Karpas-422 (cell line): ENCODE measurements around the gene SDR42E2. TPM values are rescaled to one million over a fixed set of nuclear protein-coding genes. Genes with fewer than 3 reads are reported as not detected.
A peak's percentile ranks its signal among the peaks of the same experiment; 100 is the strongest.

ENCODE experiments used
- DNase-seq: peaks from one replicate; pipeline ENCODE4 v3.0.0-alpha.2; 2015
- H2AFZ ChIP-seq: fragments of 200-600 bp; sonication (generic); 2 replicates; pipeline ENCODE4 v1.6.1; 2014; ENCODE audit warnings: antibody characterized with exemption, low read length, mixed read lengths
- H3K27ac ChIP-seq: fragments of 200-600 bp; sonication (generic); 2 replicates; pipeline ENCODE4 v1.5.1; 2014; ENCODE audit warnings: mild to moderate bottlenecking, low read length, moderate library complexity
- H3K27me3 ChIP-seq: fragments of 200-600 bp; sonication (generic); 2 replicates; pipeline ENCODE4 v1.6.1; 2014; ENCODE audit warnings: low read length, mixed read lengths
- H3K36me3 ChIP-seq: fragments of 200-600 bp; sonication (generic); 2 replicates; pipeline ENCODE4 v1.6.1; 2014; ENCODE audit warnings: low read length, mixed read lengths; ENCODE audit not compliant: insufficient read depth
- H3K4me1 ChIP-seq: fragments of 200-600 bp; sonication (generic); 2 replicates; pipeline ENCODE4 v1.6.1; 2014; ENCODE audit warnings: mild to moderate bottlenecking, low read length, mixed read lengths
- H3K4me2 ChIP-seq: fragments of 200-600 bp; sonication (generic); 2 replicates; pipeline ENCODE4 v1.6.1; 2014; ENCODE audit warnings: low read length, low read depth, mild to moderate bottlenecking; ENCODE audit not compliant: poor library complexity, severe bottlenecking
- H3K4me3 ChIP-seq: fragments of 200-600 bp; sonication (generic); 2 replicates; pipeline ENCODE4 v1.5.1; 2014; ENCODE audit warnings: mild to moderate bottlenecking, antibody characterized with exemption, low read length, mixed read lengths
- H3K79me2 ChIP-seq: fragments of 200-600 bp; sonication (generic); 2 replicates; pipeline ENCODE4 v1.6.1; 2014; ENCODE audit warnings: mild to moderate bottlenecking, low read length, mixed read lengths
- H3K9ac ChIP-seq: fragments of 200-600 bp; sonication (generic); 2 replicates; pipeline ENCODE4 v1.6.0; 2014; ENCODE audit warnings: low read length
- H3K9me2 ChIP-seq: fragments of 200-600 bp; sonication (generic), shearing (Covaris generic); replicated peaks from 2 replicates; pipeline ENCODE4 v1.6.0; 2014; ENCODE audit warnings: mild to moderate bottlenecking, low read length, moderate library complexity; ENCODE audit not compliant: insufficient read depth
- H3K9me3 ChIP-seq: fragments of 300-700, 200-600 bp; sonication (generic); 2 replicates; pipeline ENCODE4 v1.6.1; 2014; ENCODE audit warnings: low read length, mixed read lengths
- H4K20me1 ChIP-seq: fragments of 200-600 bp; sonication (generic); 2 replicates; pipeline ENCODE4 v1.6.1; 2014; ENCODE audit warnings: mild to moderate bottlenecking, antibody characterized with exemption, low read length, low read depth; ENCODE audit not compliant: insufficient read depth
- total RNA-seq: library from RNA; depleted of rRNA; stranded (reverse); fragments of >200 nt; shearing (Covaris generic); gene quantifications from 2 replicates; pipeline ENCODE4 v1.2.3, GENCODE V29; 2014; ENCODE audit warnings: low replicate concordance

SDR42E2 gene
- total RNA-seq, 1 experiment from 2014 or later = not detected

DNA sequence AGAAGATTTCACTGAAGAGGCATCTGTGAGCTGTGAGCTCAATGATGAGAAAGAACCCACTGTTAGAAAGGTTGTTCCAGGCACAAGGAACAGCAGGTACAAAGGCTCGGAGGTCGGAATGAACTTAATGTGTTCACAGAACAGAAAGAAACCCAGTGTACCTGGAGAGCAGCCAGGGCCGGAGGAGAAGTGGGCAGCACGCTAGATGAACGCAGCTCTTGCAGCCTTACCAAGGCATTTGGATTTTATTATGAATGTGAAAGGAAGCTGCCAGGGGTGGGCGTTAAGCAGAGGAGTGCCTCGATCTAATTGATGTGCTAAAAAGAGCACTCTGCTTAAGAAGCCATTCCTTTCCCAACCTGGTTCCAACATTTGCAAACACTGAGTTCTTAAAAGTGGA is 62.8 kb downstream of the SDR42E2 start:
- Histone ChIP-seq H3K9ac (no peak overlapping the region), H3K4me3 (no peak overlapping the region), H3K9me2 (no peaks in the 10 kb centered on the region), H3K27me3 (no peaks in the 10 kb centered on the region), H4K20me1 (no peaks in the 10 kb centered on the region), H3K4me2 (no peak overlapping the region), H3K27ac (no peak overlapping the region), H3K79me2 (peaks cover 45% of the 10 kb centered on the region), H2AFZ (no peak overlapping the region), H3K36me3 (no peaks in the 10 kb centered on the region), H3K4me1 (no peaks in the 10 kb centered on the region), H3K9me3 (no peaks in the 10 kb centered on the region)
- DNase-seq = no peak

DNA sequence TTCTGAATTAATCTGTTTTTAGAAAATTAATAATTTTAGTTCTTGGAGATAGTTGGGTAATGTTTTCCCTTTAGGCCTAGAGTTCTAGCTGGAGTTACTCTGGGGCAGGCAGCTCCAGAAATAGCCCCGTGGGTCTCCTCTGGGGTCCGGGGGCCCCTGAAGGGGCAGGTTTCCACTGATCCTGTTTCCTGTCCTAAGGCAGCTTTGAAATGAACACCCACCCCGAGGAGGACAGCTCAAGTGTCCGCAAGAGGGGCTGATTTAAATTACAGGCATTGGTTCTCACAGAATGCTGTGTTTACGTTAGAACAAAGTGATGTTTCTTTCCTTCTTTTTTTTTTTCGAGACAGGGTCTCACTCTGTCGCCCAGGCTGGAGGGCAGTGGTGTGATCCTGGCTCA is 67.6 kb downstream of the SDR42E2 start:
- no peak overlapping the region for H3K4me2 ChIP-seq
- H3K27me3 ChIP-seq = no peaks in the 10 kb centered on the region
- no peaks in the 10 kb centered on the region for H3K9me2 ChIP-seq
- no peak overlapping the region for H2AFZ ChIP-seq
- no peak for DNase-seq
- no peak overlapping the region for H3K4me3 ChIP-seq
- no peaks in the 10 kb centered on the region for H3K4me1 ChIP-seq
- H3K79me2 ChIP-seq = peaks cover 23% of the 10 kb centered on the region
- H4K20me1 ChIP-seq = no peaks in the 10 kb centered on the region
- no peaks in the 10 kb centered on the region for H3K9me3 ChIP-seq
- no peak overlapping the region for H3K9ac ChIP-seq
- no peak overlapping the region for H3K27ac ChIP-seq
- no peaks in the 10 kb centered on the region; the same call in 1 of the 2 replicates for H3K36me3 ChIP-seq

DNA sequence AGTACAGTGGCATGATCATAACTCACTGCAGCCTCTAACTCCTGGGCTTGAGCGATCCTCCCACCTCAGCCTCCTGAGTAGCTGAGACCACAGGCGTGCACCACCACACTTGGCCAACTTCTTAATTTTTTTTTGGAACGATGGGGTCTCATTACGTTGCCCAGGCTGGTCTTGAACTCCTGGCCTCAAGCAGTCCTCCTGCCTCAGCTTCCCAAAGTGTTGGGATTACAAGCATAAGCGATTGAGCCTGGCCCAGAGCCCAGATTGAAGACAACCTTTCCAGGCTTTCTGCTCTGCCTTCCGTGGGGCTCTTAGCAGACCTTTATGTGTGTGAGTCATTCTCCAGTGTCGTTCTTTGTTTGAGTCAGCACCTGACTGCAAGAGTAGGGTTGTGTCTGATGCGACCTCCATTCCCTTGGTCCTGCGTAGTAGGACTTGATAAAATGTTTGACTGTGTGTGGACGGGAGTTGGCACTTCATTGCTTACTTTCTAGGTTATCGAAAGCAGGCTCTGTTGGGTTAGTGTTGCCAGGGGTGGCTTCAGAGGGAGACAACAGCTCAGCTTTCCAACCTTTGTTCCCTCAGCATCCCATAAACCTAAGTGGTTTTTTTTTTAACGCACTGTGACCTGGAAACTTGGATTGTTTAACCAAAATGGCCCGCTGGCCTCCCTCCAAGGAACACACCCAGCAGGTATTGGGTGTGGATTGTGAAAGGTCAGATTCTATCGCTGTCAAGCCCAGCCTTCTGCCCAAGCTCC is 70.2 kb downstream of the SDR42E2 start:
- Histone ChIP-seq H3K9me3 (no peaks in the 10 kb centered on the region), H3K4me3 (no peak overlapping the region), H3K27me3 (no peaks in the 10 kb centered on the region), H3K4me1 (no peaks in the 10 kb centered on the region), H3K9me2 (no peaks in the 10 kb centered on the region), H3K9ac (no peak overlapping the region), H3K4me2 (no peak overlapping the region), H4K20me1 (no peaks in the 10 kb centered on the region), H3K79me2 (peaks cover 27% of the 10 kb centered on the region), H2AFZ (no peak overlapping the region), H3K36me3 (peaks cover 4% of the 10 kb centered on the region; the same call in 1 of the 2 replicates), H3K27ac (no peak overlapping the region)
- DNase-seq = no peak

DNA sequence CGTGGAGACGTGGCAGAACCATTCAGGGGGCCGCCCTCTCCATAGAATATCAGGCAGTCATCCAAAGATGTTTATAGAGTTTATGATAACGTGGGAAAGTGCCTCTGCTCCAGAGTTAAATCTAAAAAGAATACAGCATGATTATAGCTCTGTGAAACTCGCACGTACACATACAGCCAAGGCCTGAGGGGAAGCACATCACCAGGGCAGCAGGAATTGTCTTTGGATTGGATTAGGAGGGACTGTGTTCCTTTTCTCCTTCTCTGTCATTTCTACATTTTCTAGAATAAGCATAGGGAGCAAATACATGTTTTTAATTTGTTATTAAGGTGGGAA is 70.7 kb downstream of the SDR42E2 start:
- Histone ChIP-seq H3K9me2 (no peaks in the 10 kb centered on the region), H3K9me3 (no peaks in the 10 kb centered on the region), H3K27ac (no peak overlapping the region), H3K36me3 (peaks cover 4% of the 10 kb centered on the region; the same call in 1 of the 2 replicates), H3K4me3 (no peak overlapping the region), H4K20me1 (no peaks in the 10 kb centered on the region), H3K27me3 (no peaks in the 10 kb centered on the region), H3K79me2 (peaks cover 30% of the 10 kb centered on the region), H3K4me2 (no peak overlapping the region), H3K4me1 (no peaks in the 10 kb centered on the region), H2AFZ (no peak overlapping the region), H3K9ac (no peak overlapping the region)
- no peak for DNase-seq

DNA sequence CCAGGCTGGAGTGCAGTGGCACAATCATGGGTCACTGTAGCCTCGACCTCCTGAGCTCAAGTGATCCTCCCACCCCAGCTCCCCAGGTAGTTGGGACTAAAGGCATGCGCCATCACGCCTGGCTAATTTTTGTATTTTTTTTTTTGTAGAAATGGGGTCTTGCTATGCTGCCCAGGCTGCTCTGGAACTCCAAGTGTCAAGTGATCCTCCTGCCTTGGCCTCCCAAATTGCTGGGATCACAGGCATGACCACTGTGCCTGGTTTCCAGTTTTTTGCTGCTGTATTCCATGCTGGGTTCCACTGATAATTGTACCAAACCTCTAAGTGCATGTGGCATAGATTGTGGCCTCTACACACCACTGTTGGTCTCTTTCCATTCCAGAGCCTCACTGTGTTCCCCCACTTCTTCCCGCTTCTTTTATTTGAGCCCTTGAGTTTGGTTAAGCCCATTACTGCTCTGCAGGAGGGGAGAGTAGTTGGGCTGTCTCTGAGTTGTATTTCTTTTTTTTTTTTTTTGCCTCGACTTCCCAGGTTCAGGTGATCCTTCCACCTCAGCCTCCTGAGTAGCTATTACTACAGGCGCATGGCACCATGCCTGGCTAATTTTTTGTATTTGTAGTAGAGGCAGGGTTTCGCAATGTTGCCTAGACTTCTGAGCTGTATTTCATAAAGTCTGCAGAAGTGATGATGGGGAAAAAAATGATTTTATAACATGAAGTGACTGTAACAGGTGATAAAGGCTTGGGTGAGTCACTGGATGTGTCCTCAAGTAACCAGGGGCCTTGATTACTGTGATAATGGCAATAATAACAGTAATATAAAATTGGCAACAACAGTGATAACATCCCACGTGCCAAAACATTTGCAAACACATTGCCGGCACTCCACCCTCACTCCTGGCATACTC is 73.8 kb downstream of the SDR42E2 start:
- H3K9me2 ChIP-seq = no peaks in the 10 kb centered on the region
- no peak overlapping the region for H3K9ac ChIP-seq
- H3K27ac ChIP-seq = no peak overlapping the region
- H3K36me3 ChIP-seq = peaks cover 4% of the 10 kb centered on the region; the same call in 1 of the 2 replicates
- peaks cover 40% of the 10 kb centered on the region for H3K79me2 ChIP-seq
- H4K20me1 ChIP-seq = no peaks in the 10 kb centered on the region
- no peak for DNase-seq
- peaks cover 21% of the 10 kb centered on the region for H3K4me1 ChIP-seq
- no peaks in the 10 kb centered on the region for H3K9me3 ChIP-seq
- no peak overlapping the region for H2AFZ ChIP-seq
- H3K4me2 ChIP-seq = no peak overlapping the region
- H3K4me3 ChIP-seq = no peak overlapping the region
- H3K27me3 ChIP-seq = no peaks in the 10 kb centered on the region

DNA sequence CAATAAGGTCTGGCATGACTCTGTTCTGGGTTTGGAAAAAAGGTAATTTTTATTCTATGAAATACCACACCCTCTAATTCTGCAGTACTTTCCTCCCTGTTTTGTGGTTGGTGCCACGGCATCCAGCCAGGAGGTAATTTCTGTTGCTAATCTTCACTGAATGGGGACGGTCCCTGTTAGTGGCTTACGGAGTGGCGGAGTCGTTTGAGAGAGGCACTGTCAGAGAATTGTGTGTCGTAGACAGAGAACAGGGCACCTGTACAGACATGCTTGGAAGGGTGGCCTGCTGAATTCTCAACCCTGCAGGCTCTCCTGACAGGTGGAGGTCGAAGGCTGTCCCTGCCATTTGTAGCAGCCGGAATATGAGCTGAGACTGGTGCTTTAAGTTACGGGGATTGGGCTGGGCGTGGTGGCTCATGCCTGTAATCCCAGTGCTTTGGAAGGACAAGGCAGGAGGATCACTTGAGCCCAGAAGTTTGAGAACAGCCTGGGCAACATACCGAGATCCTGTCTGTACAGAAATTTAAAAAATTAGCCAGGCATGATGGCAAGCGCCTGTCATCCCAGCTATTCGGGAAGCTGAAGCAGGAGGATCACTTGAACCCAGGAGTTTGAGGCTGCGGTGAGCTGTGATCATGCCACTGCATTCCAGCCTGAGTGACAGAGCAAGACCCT is 77.0 kb downstream of the SDR42E2 start:
- no peak for DNase-seq
- H4K20me1 ChIP-seq = no peaks in the 10 kb centered on the region
- H2AFZ ChIP-seq = no peak overlapping the region
- H3K4me3 ChIP-seq = no peak overlapping the region
- H3K36me3 ChIP-seq = peaks cover 4% of the 10 kb centered on the region; the same call in 1 of the 2 replicates
- no peak overlapping the region for H3K4me2 ChIP-seq
- peaks cover 24% of the 10 kb centered on the region for H3K4me1 ChIP-seq
- no peaks in the 10 kb centered on the region for H3K9me2 ChIP-seq
- no peaks in the 10 kb centered on the region for H3K27me3 ChIP-seq
- H3K9ac ChIP-seq = no peak overlapping the region
- H3K27ac ChIP-seq = no peak overlapping the region
- no peaks in the 10 kb centered on the region for H3K9me3 ChIP-seq
- H3K79me2 ChIP-seq = peaks cover 25% of the 10 kb centered on the region

DNA sequence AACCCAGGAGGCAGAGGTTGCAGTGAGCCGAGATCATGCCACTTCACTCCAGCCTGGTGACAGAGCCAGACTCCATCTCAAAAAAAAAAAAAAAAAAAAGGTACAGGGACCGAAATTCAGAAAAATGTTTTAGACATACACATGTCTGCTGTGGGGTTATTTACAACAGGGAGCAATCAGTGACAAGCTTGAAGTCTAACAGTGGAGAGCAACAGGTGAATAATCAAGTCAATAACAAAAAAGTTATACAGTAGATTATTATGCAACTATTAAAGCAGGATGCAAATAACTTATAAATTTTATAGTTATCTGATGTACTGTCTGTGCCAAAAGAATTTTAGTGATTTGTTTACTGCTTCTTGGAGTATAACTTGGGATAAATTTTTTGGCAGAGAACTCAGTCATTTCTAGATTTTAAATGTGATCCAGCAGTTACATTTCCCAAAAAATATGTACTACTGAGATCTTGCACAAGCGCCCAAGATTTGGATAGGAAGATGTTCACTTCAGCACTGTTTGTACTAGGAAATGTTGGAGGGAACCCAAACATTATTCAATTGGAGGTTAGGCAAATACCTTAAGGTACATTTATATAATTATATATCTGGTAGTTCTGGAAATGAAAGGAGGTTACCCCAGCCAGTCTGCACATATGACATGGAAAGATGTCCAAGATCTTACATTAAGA is 77.9 kb downstream of the SDR42E2 start:
- peak overlapping the region; percentile 21 for H3K4me2 ChIP-seq
- no peaks in the 10 kb centered on the region for H3K9me2 ChIP-seq
- no peak for DNase-seq
- peaks cover 24% of the 10 kb centered on the region for H3K4me1 ChIP-seq
- no peak overlapping the region for H3K9ac ChIP-seq
- peak overlapping the region; percentile 62 for H3K27ac ChIP-seq
- H3K9me3 ChIP-seq = no peaks in the 10 kb centered on the region
- H3K36me3 ChIP-seq = peaks cover 2% of the 10 kb centered on the region; the same call in 1 of the 2 replicates
- H3K4me3 ChIP-seq = no peak overlapping the region
- no peaks in the 10 kb centered on the region for H4K20me1 ChIP-seq
- no peak overlapping the region for H2AFZ ChIP-seq
- no peaks in the 10 kb centered on the region for H3K27me3 ChIP-seq
- H3K79me2 ChIP-seq = peaks cover 22% of the 10 kb centered on the region
